NCI-H1105 treated with DMSO at 0.1 percent for 48 hours (cell line): ENCODE data around the gene BBS9.

Experiments
- DNase-seq: peaks from one replicate; lab custom pipeline; 2025; lab: John Stamatoyannopoulos, UW

BBS9 gene

DNA sequence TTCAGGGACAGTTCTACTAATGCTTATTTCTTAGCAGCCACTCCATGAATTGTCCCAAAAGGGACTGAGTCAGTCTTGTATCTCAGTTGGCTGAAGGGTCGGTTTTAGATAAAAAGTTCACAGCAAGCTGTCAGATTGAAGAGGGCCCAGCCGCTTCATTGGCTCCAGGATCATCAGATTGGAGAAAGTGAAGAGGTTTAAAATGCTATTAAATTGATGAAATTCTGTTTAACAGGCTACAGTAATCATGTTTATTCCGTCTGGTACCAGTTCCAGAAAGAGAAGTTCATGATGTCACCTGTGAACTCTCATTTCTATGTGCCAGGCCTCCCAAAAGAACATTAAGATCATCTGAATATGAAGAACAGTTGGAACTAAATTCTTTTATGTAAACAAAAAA, 481.6 kb downstream of the BBS9 start:
- no peak for DNase-seq

DNA sequence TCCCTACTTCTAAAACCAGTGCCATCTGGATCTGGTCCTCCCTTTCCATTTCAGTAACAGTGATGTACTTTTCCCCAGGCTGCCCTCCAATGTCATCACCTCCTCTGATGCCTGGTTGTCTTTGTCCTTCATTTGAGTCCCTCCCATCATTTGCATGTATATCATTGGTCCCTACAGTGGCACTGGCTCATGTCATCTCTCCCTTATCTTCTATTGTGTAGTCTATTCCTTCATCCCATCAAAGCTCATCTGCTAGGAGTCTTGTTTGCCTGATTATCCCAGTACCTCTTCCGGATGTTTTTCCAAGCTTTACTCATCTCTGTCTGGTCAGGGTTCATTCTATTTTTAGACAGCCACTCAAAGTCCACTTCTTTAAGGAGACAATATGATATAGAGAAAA, 483.1 kb downstream of the BBS9 start:
- no peak for DNase-seq

DNA sequence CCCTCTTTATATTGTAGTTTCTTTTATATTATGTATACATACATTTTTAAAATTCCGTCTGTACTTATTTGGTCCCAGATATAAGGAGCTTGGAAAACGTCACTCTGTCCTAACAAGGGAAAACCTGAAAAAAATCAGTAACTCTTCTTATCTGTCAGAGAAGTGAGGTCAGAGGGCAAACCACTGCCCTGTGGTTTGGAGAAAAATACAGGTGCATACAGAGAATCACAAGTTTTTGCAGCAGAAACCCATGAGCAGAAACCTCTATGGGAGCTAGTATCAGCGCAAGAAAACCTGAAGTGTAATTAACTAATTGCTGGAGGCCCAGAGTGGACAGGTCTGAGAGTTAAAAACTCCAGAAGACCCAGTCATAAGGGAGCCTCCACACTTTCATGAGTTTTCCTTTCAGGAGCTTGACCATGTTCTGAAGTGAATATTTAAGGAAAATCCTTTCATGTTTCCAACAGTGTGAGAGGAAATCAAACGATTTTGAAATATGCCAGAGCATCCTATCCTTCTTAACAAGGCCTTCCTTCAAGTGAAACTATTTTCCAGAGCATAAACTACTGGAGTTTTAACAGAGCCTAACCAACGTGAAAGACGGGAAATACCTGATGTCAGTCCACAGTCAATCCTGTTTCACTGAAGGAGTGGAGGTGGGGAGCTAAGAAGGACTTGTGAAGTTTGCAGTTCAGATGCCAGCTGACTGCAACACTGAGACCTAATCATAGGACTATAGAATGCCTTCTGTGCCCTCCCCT, 485.2 kb downstream of the BBS9 start:
- DNase-seq = no peak

DNA sequence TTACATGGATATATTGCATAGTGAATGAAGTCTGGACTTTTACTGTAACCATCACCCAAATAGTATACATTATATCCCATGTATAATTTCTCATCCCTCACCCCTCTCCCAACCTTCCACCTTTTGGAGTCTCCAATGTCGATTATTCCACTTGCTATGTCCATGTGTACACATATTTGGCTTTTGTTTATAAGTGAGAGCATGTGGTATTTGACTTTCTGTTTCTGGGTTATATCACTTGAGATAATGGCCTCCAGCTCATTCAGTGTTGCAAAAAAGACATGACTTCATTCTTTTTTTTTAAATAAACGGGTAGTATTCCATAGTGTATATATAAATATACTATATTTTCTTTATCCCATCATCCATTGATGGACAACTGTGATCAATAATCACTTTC, 487.4 kb downstream of the BBS9 start:
- no peak for DNase-seq

DNA sequence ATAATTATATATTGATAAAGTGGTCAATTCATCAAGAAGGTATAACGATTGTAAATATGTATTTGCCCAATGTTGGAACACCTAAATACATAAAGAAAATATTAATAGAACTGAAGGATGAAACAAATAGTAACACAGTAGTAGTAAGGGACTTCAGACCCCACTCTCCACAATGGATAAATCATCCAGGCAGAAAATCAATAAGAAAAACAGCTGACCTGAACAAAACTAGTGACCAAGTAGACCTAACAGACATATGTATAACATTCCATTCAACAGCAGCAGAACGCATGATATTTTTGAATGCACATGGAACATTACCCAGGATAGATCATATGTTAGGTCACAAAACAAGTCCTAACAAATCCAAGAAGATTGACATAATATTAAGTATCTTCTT, 489.9 kb downstream of the BBS9 start:
- DNase-seq = no peak

DNA sequence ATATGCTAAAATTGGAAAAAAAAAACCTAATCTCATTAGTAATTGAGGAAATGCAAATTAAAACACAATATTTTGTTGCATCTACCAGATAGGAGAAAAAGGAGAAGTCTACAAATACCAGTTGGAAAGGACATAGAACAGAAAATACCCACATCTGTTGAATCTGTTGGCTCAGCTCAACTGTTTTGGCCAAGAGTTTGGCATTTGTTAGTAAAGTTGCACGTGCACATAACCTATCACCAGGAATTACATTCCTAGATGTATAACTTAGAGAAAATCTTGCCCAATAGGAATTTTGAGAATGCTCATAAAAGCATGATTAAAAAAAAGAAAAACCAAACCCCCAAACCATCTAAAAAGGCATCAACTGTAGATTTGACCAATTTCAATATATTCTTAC, 493.9 kb downstream of the BBS9 start:
- DNase-seq = no peak

DNA sequence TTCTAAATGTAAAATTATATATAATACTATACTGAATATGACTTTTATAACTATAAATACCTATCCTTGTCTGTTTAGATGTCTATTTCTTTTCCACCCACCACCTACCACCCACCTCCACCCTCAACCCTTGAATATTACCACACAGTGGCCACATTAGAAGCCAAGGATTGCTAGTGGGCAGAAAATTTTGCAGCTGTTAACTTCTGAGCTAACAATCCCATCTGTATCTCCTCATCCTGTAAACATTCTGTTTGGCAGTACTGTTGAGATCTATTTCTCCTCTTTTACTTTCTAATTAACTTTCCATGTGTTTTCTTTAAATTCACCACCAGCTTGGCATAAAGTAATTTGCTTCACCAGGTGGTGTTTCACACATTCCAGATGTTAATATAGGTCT, 494.9 kb downstream of the BBS9 start:
- DNase-seq = no peak

DNA sequence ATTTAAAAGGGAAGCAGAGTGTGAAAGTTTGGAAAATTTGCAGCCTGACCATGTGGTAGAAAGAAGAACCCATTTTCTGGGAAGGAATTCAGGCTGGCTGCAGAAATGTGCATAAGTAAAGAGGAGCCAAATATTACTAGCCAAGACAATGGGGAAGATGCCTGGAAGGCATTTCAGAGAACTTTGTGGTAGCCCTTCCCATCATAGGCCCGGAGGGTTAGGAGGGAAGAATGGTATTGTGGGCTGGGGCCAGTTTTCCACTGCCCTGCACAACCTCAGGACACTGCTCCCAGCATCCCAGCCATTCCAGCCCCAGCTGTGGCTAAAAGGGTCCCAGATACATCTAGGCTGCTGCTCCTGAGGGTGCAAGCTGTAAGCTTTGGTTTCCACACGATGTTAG, 497.5 kb downstream of the BBS9 start:
- DNase-seq = no peak

DNA sequence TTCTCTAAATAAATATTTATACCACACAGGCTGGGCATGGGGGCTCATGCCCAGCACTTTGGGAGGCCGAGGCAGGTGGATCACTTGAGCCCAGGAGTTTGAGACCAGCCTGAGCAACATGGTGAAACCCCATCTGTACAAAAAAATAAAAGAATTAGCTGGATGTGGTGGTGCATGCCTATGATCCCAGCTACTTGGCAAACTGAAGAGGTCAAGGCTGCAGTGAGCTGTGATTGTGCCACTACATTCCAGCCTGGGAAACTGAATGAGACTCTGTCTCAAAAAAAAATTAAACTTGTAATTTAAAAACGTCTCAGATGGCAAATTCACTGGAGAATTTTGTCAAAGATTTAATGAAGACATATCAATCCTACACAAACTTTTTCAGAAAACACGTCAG, 498.4 kb downstream of the BBS9 start:
- DNase-seq = no peak

DNA sequence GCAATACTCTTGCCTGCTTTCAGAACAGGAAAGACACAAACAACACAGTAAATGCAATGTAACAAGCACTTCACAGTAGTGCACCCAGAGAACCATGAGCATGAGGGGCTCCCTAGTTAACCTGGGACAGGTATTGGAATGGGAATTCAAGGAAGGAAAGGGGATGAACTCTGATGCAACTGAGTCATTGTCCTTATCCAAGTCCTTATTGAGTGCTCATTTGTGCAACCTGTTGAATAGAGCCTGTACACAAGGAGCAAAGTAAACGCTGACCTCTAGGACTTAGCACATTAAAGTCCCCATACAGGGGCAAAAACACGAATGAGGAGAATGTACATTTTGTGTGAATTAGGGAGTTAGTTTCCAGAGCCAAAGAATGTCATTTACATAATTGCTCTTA, 499.5 kb downstream of the BBS9 start:
- no peak for DNase-seq

DNA sequence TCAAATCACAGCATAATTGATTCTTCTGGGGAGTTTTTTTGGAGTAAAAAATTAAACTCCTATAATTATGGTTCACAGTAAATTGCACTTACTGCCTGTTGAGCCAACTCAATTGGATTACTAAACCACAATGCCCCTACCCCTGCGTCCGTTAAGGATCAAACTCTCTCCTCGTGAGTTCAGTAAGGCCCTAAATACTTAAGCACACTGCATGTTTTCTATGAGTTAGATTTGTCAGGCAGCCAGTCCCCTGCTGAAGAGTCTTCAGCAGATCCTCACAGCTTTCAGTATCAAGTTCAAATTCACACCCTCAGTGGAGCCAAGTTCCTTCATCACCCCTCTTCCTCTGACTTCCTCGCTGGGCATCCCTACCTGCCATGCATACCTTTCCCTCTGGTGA, 501.0 kb downstream of the BBS9 start:
- DNase-seq = no peak

DNA sequence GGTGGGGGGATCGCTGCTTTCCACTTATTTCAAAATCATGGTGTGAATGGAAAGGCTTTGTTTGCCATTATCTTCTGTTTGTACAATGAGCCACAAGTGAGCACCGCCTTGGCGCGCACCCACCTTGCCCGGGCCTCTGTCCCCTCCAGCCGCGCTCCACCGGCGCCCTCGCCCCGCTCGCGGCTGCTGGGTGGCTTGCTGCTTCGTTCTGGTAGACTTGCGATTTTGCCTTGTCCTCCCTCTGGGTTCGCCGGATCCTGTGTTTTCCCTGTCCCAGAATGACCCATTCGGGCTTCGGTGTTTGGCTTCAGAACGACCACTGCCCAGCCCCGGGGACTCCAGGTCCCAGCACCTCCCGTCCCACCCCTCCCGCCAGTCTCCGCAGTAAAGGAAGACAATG, 503.0 kb downstream of the BBS9 start:
- DNase-seq = no peak

DNA sequence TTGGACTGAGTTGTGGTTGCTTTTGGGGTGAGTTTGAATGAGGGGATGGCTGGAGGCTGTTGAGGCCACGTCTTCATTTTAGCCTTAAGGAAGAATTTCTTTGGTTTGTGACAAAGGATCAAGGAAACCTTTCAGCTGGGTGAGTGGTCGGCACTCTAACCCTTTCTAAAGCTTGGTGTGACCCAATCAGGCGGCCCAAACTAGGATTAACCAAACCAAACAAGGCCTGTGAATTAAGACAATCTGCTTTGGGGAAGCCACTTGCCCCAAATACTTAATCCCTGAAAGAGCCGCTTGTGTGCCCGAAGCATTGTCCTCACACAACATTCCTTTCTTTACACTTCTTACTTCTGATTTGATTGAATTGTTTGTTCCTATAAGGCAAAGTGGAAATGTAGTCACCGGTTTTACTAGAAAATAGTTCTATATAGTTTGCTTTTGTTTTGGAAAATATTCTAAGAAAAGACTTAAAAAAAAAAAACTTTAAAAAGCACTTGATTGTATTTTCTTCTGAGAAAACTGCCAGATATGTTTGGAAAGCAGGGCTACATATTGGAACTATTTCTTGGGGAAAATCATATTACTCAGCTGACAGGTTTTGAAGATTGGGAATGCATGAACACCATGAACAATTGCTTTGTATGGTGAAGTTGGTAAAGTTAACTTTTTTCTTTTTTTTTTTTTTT, 503.6 kb downstream of the BBS9 start:
- no peak for DNase-seq

DNA sequence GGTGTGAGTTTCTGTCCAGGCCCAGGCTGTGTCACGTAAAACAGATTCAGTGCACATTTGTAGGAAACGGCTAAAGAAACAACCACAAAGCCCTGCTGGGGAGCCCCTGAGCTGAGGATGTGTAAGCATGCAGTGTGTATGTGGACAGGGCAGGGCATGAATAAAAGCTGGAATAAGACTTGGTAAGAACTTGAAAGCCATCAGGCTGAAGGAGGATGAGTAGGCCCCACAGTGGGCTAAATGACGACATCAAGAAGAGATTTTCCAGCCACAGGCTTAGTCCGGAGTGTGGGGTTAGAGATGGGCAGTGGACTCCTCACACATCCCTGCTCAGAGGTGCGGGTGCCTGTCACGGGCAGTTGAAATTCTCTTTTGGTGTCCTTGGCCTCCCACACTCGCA, 505.2 kb downstream of the BBS9 start:
- no peak for DNase-seq

DNA sequence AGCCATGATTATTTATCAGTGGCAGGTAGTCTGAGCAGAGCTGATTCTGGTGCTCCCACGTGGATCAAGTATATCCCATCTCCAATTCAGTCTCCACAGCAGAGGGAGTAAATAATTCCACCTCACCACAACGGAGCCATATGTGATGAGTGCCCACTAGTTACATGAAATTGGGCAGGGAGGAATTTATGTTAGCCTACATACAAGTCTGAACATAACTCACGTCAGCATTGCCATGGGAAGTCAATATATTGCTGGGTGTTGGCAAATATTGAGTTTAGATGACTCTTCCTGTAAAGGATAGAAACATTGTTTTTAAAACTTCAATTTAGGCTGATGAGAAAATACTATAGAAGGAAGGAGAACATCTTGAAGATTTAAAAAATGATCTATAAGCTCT, 507.0 kb downstream of the BBS9 start:
- no peak for DNase-seq

DNA sequence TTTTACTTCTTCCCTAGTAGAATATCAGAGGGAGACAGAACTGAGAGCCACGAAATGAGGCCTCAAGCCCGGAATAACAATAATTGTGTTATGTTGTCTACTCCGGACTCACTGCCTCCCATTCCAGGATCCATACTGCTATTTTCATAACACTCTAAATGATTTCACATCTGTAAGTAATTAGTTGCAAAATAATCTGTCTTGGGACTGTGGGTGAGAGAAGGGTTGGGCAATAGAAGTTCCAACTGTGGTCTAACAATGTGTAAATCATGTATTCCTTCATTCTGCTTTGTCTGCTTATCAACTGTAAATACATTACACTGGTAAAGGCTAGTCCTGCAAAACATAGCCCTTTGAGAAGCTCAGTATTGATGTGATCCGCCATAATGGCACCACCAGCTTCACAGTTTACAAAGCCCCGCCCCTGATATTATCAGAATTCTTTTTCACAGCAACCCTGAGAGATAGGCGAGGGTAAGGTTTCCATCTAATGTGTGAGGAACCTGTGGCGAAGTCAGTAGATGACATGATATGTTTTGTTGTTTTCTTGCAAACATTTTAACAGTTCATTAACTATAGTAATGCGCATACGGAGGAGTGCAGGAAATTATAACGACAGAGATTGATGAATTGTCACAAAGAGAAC, 510.3 kb downstream of the BBS9 start:
- DNase-seq = no peak

DNA sequence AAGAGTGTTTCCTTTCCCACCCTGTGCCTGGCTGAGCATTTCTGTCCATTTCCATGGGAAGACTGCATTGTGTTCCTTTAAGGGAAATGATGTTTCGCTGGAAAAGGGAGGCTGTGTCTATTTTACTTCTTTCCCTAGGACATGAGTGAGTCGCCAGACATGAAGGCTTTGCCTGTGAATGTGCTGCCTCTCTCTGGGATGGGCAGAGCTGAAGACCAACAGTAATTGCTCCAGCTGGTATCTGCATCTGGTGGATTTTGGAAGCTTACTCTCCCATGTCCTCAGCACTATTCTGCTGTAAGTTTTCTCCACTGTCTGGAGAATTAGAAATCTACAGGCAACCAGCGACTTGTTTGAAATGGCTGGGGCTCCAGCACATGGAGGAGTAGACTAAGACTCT, 511.4 kb downstream of the BBS9 start:
- DNase-seq = no peak

DNA sequence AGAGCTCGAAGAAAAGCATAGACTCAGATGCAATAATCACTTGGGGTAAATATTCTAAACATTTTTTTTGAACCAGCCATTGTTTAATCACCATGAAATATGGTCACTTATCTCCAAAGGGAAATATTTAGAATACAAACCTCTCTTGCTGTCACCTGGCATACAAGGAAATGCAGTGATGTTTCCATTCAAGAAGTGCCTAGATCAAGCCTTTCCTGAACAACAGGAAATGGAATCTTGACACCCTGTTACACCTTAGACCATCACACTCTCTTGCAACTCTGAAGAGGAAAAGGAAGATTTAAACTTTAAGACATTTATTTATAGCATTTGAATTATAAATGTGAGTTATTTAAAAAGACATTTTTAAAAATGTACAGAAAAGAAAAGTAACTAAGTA, 512.9 kb downstream of the BBS9 start:
- DNase-seq = no peak

DNA sequence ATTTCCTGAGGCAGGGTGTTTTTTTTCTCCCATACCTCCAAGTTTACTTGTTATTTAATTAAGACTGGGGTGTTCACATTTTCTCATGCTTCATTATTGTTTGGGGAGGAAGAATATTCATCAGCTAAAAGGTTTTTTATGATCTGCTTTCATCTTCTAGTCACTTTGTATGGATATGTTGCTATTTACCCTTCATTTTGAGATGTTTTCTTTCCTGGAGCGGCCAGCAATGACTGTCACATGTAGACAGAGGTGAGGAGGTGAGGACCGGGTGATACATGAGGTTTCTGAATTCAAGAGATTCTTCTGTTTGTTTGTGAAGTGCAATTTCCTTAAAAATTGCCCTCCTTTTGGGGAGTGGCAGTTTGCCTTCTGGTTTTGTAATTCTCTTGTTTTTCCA, 514.2 kb downstream of the BBS9 start:
- DNase-seq = no peak

DNA sequence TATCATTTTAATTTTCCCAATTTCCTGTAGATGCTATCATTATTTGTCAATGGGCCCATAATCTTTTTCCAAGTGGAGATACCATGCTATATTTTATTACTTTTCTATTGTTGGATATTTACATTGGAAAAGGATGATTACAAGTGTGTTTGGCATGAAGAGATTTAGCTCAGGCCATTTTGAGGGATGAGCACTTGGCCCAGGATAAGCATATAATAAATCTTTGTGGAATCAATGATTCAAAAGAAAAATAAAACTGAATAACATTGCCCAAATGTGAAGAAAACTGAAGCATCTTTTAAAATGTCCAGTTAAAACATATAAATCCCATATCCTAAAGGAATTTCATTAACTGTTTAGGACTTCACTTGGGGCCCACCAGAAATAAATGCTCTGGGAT, 515.1 kb downstream of the BBS9 start:
- no peak for DNase-seq

DNA sequence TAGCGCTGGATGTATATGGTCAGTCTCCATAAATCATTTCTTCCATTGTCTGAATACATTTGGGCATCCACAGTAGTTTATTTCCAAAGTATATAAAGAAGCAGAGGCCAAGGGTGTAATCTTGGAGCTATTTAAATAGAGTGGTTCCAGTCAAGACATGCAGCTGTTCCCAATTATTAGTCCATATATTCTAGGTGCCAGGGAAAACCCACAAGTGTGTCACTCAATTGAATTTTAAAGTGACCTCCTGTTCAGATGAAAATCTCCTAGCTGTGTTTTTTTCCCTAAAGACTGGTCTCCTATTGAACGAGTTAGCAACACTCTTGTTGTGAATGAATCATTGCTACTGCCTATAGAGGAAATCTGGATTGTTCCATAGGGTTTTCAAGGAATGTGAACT, 515.7 kb downstream of the BBS9 start:
- no peak for DNase-seq

DNA sequence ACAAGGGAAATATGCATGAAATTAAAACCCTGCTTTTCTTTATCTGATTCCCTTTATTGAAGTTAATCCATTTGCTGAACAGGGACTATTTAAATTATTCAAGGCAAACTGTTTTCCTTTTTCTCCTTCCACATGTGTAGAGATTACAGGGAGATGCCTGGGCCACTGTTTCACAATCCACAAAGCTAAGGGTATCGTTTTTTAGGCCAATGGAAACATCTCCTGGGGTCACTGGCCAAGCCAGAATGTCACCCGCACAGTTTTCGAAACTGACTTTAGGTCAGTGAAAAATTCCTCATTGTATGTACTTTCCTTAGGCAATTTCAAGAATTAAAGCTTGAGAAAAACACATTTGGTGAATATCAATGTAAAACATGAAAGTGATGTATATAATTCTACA, 516.8 kb downstream of the BBS9 start:
- DNase-seq = no peak

DNA sequence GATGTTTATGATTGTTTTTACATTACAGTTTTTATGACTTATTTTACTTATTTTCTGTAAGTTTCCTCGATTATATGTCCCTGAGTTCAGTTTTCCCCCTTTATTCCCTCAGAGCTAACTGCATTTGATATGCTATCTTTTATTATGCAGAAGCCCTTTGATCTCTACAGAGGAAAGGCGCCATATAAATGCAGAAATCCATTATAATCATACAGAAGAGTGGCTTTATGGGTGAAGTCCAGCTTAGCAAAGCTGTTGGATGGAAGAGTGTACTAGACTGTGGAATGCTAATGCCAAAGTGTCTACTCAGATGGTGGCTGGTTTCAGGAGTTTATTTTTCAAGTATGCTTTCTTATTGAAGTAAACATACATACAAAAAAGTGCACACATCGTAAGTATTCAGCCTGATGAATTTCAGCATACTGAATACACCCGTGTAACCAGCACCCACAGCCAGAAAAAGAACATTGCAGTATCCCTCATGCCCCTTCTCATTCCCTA, 517.6 kb downstream of the BBS9 start:
- DNase-seq = no peak
